Activated naive CD4-positive, alpha-beta T cell treated with Interleukin-2 at 50 U/mL for 16 hours (primary cell): ENCODE results near the gene DUSP5.
"Not testable (repeated sequence)": the region's sequence is repeated elsewhere in the genome, so short reads cannot be mapped to it uniquely, and the experiment has no call there.

Experiments used
- DNase-seq: peaks from one replicate; pipeline ENCODE4 v3.0.0-alpha.2; 2020

The DUSP5 gene

DNA sequence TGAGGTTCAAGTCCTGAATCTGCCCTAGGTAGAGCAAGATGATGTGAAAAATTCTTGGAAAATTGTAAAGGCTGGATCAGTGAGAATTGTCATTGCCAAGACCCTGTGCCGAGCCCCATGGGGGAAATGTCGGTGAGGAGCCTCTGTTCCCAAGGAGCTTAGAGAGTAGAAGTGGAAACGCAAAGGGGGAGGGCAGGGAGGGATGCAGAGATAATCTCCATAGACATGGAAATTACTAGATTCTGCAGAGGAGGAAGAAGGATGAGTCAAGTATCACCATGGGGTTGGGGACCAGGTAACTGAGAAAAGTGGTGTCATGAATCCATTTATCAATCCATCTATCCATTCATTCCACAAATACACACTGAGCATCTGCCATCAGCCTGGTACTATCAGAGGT, 26.0 kb downstream of the DUSP5 start:
- no peak for DNase-seq

DNA sequence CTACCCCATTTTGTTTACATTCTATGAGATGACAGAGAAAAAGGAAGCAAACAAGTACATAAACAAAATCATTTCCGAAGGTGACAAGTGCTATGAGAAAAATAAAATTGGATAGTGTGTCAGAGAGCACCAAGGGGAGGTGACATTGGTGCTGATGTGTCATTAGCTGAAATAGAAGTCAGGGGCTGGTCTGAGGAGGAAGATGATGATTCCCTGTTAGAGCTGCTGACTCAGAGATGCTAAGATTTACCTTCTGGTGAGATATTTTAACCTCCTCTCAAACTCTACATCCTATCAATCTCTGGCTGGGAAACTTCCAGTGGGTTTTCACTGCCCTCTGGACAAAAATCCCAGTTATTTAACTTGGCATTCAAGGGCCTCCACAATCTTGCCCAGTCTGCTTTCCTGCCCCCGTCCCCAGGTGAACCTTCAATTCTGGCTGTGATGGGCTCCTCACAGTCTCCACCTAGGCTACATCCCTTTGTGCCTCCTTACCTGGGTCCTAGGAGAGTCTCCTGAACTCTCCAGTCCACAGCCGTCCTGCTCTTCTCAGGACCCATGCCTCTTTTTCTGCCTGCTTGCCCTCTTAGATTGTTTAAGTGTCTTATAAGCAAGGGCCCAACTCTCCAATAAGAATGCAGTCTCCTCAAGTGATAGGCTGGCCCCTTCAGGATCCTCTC, 26.6 kb downstream of the DUSP5 start:
- no peak for DNase-seq

DNA sequence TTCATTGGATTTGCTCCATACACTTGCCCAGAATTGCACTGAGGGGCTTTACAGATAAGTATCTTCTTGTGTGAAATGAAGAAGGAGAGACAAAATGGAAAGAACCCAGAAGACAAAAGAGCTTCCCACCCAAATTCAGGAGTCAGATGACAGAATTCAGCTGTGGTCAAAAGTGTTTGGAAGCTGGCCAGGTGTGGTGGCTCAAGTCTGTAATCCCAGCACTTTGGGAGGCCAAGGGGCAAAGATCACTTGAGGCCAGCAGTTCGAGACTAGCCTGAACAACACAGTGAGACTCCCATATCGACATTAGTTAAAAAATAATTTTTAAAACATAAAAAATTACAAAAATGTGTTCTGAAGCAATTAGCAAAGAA, 27.1 kb downstream of the DUSP5 start:
- no peak for DNase-seq

DNA sequence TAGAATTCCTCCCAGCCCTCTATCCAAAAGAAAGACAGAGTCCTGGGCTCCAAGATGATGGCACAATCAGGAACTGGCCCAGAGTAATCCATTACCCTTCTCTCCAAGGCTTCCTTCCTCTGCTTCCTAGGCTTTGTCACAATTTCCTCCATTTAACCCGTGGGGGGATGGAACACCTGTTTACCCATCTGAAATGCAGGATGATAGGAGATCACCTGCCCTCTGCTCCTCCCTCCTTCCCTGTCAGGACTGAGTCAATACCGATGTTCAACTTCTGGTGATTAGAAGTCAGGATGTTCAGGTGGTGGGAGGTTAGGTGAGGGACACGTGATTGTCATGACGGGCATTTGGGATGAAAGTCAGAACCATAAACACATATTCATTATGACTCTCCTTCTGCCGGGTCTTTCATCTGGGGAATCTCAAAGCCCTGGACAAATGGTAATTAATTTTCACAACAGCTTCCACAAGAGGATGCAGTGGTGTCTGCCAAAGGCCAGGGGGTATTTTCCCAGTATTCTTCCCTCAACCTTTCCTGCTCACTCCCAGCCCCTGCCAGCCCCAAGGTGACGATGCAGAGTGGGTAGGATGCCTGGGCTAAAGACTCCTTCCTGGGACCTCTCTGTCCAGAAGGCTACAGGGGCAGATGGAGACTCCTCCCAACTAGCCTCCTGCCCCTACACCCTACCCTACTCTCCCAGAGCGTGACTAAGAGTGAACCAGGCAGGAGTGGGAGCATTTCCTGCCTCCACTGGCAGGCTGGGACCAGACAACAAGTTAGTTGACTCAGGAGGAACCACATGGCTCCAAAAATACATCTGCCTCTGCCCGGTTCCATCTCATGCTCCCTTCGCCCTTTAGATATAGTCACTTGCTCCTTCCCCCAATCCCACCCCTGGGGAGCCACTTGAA, 27.9 kb downstream of the DUSP5 start:
- DNase-seq = no peak

DNA sequence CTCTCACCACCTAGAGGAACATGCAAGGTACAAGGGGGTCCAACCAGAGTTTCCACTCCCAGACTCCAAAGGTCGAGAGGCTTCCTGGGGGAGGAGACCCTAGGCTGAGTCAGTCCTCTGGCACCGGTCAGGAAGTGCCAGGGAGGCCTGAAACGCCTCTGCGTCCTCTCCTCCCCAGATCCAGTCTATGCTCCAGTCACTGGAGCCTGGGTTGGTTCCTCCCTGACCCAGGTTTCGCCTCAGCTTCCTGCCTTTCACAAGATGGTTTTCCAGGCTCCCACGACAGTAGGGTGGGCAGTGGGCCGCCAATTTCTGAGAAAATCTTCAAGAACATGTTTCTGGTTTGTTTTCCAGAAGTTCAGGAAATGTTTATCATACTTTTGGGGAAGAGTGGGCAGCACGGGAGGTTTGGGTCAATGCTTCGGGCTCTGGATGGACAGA, 30.0 kb downstream of the DUSP5 start:
- no peak for DNase-seq

DNA sequence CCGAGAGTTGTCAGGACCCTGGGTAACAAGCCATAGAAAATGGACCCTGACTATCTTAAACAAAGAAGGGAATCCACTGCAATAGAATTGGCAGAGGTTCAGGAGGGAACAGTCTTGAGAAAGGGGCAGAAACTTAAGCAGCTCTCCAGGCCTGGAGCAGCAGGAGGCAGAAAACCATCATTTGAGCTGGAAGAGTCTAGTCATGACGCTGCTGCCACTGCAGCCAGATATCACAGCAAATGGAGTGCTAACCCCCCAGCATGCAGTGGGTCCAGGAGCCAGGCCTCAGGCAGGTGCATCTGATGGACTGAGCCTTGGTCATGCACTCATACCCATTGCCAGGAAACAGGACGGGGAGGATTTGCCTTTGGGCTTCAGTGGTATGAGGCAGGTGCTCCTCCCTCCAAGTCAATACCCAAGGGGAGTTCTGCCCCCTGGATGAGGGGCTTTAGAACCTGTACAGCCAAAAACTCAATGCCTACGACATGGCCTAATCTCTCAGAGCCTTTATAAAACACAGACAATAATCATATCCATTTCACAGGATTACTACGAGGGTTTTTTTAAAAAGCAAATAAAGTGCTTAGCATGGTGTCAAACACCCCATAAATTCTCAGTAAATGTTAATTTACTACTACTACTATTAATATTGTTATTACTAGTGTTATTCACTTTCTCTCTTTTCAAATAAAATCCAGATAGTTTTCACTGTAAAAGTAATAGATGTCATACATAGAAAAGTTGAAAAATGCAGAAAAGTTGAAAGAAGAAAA, 30.7 kb downstream of the DUSP5 start:
- DNase-seq = no peak

DNA sequence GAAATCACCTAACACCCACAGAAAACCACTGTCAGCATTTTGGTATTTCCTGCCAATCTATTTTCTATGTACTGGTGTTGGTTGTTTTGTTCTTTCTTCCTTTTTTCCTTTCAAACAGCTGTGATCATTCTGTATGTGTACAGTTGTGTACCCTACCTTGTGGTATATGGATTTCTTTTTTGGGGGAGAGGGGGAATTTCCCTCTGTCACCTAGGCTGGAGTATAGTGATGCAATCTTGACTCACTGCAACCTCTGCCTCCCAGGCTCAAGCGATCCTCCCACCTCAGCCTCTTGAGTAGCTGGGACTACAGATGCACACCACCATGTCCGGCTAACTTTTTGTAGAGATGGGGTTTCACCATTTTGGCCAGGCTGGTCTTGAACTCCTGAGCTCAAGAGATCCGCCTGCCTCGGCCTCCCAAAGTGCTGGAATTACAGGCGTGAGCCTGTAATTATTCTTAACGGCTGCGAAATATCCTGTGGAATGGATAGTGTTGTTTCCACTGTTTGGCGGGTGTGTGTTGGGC, 31.4 kb downstream of the DUSP5 start:
- peak; percentile 47 for DNase-seq

DNA sequence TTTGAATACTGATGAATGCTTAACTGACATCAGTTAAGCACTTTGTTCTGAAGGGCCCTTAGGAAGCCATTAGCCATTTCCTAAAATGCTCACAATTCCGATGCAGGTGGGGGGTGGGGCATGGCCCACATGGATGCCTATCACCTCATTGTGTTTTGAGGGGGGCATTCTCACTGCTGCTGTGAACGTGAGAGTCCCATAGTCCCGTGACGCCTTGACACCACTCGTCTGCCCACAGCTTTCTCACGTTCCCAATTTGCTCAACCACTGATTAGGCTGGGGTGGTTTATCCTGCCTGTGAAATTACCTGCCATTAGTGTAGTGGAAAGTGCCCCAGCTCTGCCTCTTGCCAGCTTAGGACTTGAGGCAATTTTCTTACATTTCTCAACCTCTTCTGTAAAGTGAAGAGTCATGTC, 31.9 kb downstream of the DUSP5 start:
- DNase-seq = peak; percentile 46

DNA sequence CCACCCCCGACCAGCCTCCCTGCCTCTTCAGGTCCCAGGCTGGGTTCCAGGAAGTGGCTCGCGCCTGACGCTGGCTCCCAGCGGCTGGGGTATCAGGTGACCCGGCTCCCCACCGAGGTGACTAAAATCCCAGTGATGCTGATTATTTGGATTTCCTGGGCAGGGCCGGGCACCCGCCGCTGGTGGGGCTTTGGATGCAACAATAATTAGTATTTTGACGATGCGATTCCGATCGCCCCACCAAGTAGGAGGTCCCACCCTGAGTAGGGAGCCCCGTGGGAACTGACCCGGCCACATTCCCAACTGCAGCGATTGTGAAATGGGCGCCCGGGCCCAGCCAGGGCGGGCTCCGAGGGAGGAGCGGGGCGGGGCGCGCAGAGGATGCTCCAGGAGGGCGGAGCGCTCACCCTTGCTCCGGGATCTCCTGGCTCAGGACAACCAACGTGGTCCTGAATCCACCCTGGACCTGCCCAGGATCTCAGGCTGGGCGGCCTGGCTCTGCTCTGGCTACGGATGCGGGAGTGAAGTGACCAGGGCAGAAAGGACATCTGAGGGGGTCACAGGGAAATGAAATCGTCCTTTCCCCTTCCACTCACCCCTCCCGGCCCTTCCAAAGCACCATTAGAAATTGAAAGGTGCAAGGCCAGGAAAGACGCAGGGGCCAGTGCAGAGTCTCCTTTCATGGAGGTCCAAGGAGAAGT, 32.6 kb downstream of the DUSP5 start:
- no peak for DNase-seq

DNA sequence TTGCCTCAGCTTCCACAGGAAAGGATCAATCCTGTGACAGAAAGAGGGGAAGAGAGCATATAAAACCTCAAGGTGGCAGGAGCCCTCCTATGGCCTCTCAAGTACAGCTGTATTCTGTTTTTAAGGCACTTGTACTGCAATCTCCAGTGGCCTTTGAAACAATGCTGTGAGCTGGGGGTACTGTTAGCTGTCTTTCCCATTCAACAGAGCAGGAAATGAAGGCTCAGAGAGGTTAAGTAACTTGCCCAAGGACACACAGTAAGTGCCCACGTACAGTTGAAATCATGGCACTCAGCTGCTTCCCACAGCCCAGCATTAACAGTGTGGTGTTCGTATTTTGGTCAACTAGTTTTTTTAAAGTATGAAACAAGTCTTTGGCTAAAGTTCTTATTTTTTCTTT, 34.0 kb downstream of the DUSP5 start:
- no peak for DNase-seq

DNA sequence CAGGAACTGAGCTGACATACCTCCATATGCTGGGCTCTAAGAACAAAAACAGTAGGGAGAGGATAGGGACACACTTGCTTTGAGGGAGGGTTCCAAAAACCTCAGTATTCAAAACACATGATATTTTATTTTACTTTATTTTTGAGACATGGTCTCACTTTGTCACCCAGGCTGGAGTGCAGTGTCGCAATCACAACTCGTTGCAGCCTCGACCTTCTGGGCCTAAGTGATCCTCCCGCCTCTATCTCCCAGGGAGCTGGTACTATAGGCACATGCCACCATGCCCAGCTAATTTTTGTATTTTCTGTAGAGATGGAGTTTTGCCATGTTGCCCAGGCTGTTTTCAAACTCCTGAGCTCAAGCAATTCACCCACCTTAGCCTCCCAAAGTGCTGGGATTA, 34.9 kb downstream of the DUSP5 start:
- not testable (repeated sequence) for DNase-seq

DNA sequence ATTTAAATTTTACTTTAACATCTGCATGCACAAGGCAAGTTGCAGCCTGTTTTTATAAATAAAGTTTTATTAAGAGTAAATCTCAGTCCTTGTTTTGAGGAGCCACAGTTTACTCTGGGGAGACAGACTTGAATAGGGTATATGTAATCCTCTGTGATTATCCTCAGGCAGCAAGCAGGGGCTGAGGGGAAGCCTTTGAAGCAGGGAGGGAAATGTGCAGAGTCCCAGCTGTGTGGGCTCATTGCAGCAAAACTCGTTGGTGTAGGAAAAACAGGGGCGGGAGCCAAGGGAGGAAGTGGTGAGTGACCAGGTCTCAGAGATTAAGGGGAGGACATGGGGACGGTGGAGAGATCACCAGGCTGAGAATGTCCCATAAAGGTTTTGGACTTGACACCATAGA, 35.4 kb downstream of the DUSP5 start:
- no peak for DNase-seq

DNA sequence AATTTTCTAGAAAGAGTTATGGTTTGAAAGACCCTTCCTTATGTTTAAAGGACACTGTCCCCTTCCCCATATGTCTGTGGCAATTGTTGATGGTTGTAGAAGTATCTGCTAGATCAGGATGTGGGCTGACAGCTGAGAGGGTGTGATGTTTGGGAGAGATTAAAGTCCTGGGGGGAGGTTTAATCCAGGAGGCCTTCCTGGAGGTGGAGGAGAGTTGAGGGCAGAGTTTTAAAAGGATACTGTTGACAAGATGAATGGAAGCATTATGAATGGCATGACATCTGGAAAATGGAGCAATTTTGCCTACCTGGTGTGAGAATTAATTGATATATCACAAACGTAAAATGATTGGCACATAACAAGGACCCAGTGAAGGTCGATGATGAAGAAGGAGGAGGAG, 36.9 kb downstream of the DUSP5 start:
- DNase-seq = no peak

DNA sequence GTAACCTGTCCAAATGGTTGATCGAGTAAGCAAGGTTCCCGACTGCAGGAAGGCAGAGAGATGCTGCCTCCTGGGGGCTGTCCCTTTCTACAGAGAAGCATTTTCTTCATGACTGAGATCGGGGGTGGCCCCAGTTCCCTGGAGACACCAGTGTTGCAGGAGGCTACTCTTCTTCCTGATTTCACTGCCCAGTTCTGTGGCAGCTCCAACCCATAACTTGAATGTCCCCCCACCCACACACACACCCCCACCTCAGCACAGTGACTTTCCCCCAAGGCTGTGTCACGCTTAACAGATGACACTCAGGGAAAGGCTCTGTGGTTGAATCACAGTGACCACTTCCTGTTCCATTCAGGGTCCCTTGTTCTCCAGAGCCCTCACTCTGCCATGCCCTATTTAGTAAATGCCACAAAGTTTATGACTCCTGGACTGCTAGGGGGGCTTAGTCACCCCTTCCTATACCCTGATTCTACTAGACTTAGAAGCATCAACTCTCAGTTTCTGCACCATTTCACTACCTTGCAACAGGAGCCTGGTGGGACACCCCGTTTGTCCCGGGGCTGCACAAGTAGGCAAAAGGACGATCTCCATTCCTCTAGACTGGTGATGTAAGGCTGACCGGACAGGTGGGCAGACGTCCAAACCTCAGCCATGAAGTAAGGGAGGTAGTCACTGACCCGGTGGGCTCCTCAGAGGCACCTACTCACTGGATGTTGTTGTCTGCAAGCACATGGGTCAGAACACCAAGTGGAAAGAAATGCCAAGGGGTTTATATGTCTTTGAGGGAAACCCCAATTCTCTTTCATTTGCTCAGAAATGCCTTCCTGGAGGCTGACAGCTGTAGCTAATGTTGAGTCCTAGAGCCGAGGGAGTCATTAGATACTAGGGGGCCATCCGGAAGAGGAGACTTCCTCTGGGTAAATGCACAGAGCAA, 38.5 kb downstream of the DUSP5 start:
- peak; percentile 78 for DNase-seq

DNA sequence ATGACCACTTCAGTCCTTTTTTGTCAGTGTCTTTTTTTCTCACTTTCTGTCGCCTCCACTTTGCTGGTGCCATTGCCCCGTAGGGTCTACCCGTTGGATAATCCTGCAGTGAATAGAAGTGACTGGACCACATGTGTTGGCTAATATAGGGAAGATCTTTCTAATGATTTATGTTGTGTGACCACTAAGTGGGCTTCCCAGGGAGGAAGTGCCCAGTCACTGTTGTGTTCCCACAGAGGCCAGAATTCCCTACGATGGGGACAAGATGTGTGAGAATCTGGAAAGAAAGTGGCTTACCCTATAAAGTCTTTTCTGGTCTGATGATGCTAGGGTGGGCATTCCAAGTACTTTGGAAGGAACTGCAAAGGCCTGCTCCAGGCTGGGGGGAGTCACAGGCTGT, 41.4 kb downstream of the DUSP5 start:
- no peak for DNase-seq

DNA sequence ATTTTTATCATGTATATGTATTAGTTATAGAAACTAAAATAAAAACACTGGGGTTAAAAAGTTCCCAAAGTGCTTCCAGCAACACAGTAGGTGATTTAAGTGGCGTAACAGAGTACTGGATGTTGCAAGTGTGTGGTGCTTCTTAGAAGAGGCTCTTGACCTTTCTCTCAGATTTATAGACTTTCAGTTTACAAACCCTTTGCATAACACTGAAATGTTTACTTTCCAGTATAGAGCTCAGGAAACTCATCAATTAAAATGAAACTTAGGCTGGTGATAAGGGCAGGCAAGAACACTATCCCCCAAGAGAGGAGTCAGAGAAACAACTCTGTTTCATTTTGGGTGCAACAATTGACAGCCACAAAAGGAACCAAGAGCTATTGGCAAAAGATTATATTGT, 42.3 kb downstream of the DUSP5 start:
- no peak for DNase-seq

DNA sequence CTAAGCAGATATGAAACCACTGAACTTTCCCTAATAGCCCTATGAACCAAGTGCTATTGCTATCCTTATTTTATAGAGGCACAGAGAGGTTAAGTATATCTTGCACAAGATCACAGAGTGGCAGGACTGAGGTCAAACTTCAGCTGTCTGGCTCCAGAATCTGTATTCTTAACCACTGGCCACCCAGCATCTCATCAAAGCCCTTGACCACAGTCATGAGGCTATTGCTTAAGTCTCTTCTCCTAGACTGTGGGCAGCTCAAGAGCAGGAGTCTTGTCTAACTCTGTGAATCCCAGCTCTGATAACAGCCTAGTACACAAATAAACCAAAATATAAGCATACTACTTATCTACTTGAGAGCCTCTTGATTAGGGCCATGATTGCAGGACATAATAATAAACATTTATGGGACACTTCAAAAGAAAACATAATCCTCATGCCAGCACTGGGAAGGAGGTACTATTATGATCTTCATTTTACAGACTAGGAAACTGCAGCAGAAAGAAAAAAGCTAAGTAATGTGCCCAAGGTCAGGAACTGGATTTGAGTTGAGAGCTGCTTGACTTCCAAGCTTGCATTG, 47.3 kb downstream of the DUSP5 start:
- no peak for DNase-seq

DNA sequence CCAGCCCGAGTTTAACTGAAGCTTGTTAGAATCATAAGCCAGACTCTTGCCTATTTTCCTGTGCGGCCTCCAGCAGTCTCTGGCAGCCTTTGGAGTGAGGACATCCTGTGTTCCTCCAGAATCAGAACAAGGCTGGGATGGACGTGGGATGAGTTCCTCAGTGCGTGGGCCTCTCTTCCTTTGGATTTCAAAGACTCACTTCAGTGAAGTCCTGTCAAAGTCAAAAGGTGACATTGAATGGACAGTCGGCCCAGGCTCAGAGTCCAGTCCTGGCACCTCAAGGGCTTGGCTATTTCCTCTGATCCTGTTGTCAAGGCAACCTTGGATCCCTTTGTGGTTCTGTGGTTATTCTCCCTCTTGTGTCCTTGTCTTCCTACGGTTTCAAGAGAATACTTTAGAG, 48.4 kb downstream of the DUSP5 start:
- DNase-seq = no peak

DNA sequence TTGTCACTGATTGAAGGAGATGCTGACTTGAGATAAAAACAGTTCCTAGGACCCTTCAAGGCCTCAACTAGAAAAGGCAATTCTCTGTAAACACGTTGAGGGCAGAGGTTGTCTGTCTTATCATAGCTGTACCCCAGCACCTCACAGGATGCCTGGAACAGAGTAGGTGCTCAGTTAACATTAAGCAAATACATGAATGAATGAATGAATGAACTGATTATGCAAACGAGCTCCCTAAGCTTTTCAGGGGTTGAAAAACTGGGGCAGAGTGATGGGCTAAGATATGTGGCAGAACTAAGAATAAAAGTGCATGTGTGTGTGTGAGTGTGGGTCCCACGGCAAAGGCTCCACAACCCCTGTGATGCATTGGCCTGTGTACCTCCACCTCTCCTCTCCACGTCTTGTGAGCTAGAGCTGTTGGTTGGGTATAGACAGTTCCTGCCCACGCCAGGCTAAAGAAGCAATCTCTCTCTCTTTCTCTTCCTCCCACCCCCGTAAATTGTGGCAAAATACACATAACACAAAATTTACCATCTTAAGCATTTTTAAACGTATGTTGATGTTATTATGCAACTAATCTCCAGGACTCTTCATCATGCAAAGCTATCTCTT, 48.9 kb downstream of the DUSP5 start:
- no peak for DNase-seq

DNA sequence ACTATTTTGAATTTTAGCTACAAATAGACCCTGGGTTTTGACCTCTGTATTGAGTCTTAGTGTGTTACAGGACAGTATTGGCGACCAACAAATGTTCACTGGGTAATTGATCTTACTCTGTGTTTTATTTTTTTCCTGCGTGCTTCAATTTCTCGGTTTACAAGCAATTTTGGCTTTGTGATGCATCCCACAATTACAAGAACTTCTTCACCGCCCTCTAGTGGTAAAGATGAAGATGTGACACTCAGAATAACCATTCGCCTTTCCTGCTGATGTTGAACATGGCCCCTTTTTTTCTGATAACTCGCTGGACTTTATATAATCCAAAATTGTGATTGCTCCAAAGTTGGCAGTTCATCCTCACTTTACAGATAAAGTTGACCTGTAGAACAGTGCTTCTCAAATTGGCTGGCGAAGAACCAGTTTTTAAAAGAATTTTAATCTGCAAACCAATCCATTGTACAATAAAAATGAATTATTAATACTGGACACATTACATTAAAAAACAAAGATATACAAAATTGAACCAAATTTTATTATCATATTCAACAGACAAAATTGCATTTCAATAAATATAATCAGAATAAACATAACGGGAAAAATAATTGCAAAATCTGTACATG, 49.5 kb downstream of the DUSP5 start:
- no peak for DNase-seq
